HG03139 (cell line): ENCODE measurements around the gene TNFRSF4.

Source experiments
- ATAC-seq: cut with Tn5 transposase; IDR thresholded peaks from one replicate; pipeline ENCODE4 v1.9.1; 2021; ENCODE audit not compliant: unreplicated experiment

Gene TNFRSF4

DNA sequence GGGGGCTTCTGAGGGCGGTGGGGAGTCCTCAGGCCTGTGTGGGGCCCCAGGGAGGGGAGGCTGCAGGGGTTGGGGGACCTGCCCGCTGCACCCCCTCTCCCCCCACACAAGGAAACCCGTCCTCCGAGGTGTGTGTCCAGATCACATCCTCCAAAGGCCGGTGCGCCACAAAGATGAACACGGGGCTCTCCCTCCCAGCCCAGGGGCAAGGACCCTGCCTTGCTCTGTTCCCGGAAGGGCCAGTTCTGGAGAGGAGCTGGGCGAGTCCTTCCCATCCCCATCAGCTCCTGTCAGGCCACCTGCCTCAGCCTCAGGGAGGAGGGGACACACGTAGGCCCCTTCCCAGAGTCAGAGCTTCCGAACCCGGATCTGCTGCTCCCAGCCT lies 42.8 kb downstream of the TNFRSF4 start:
- no peak for ATAC-seq

- no peak for ATAC-seq
Measured at GRCh38 chr1:1170215-1171091, 43.5 kb downstream of the TNFRSF4 start.

- ATAC-seq = no peak
Measured at GRCh38 chr1:1169429-1170214, 44.3 kb downstream of the TNFRSF4 start.

- no peak for ATAC-seq
Measured at GRCh38 chr1:1168451-1169411, 45.2 kb downstream of the TNFRSF4 start.

GRCh38 chr1:1167841-1168450 lies 46.0 kb downstream of the TNFRSF4 start:
- ATAC-seq = no peak

- no peak for ATAC-seq
Measured at GRCh38 chr1:1167398-1167821, 46.5 kb downstream of the TNFRSF4 start.

DNA sequence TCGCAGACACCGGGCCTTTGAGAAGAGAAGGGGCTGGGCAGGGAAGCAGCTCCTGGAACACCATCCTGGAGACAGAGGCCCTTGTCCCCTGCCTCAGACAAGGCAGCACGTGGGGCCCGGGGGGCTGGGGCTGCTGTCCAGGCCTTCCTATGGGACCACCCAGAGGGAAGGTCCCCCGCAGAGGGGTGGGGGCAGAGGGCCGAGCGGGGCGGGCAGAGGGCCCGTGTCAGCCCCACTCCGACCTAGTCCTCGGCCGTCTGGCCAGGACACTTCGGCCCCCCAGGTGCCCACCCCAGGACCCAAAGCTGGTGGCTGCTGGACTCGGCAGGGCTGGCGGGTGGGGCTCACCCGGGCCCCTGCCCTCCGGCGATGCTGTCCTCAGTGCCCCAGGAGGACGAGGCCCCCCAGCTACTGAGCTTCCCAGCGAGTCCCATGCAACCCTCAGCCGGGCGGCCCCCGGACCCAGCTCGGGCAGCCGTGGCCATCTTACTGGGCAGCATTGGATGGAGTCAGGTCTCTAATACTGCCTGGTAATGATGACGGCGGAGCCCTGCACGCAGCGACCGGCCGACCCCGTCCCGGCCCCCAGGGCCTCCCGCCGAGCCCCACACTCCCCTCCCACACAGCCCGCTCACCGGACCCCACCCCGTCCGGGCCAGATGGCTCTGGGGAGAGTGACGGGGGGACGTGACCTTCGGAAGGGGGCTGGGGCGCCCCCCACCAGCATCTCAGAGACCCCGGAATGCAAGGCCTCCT lies 47.1 kb downstream of the TNFRSF4 start:
- ATAC-seq = no peak

GRCh38 chr1:1165900-1166421 lies 48.0 kb downstream of the TNFRSF4 start:
- no peak for ATAC-seq

- no peak for ATAC-seq
Measured at GRCh38 chr1:1165485-1165884, 48.5 kb downstream of the TNFRSF4 start.

DNA sequence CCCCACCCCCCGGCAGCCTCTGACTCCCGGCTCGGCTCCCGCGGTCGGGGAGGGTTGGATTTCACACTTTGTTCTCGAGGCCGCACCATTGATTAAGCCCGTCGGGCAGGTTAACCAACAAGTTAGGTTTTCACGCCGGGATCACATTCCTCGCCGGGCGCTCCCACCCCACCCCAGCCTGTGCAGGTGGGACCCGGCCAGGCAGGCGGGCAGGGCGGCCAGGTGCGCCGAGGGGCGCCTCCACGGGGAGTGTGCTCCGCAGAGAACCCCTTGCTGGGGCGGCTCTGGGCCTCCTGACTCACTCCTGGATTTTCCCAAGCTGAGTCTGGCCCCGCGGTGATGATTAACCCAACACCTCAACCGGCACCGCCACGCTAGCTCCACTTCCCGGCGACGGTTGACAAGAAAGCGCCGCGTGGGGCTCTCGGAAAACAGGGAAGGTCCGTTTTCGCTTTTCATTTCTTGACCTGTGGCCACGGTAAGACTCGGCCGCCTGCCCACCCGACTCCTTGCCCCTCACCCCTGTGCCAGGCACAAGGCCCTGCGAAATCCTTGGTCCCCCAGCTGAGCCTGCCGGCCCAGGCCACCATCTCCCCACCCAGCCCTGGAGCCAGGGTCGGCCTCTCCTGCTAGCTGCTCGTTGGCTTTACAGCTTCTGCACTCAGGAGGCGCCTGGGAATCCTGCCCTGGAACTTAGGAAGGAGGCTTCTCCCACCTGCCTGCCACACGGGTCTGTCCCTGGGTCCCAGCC lies 49.1 kb downstream of the TNFRSF4 start:
- no peak for ATAC-seq

GRCh38 chr1:1164361-1164700 lies 49.6 kb downstream of the TNFRSF4 start:
- no peak for ATAC-seq

GRCh38 chr1:1163538-1164070 lies 50.3 kb downstream of the TNFRSF4 start:
- ATAC-seq = no peak

DNA sequence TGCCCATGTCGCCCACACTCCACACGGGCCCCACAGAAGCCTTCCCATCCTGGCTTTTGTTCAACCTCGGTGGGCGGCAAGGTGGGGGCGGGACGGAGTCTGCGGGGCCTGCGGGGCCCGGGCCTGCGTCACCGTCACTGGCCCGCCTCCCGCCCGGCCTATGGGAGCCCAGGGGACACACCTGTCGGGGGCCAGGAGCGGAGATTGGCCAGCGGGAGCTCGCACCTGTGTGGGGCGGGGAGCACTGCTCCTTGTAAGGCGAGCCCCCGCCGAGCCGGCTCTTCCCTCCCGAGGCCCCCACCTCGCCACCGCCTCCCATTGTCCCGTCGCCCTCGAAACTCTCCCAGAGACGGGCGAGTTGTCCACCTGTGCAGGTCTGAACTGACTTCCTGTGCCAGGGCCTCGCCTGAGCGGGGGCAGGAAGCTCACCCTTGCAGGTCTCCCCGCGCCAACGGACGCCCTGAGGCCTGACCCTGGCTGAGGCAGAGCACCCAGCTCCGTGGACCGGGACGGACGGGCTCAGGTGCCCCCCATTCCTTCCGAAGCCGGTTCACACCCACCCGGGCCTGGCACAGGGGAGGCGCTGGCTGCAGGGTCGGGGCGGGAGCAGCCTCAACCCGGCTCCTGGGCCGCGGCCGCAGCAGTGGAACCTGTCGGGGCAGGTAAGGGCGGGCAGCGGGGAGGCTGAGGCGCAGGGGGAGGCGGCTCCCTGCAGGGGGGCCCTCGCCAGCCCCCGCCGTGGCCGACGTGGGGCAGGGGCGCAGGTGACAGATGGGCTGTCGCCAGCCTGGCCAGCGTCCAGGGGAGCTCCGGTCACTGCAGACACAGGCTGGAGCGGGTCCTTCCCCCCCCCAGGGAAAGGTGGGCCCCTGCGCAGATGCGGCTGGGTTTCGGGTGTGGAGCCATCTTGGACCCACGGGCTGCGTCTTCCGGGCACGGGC lies 51.1 kb downstream of the TNFRSF4 start:
- no peak for ATAC-seq

DNA sequence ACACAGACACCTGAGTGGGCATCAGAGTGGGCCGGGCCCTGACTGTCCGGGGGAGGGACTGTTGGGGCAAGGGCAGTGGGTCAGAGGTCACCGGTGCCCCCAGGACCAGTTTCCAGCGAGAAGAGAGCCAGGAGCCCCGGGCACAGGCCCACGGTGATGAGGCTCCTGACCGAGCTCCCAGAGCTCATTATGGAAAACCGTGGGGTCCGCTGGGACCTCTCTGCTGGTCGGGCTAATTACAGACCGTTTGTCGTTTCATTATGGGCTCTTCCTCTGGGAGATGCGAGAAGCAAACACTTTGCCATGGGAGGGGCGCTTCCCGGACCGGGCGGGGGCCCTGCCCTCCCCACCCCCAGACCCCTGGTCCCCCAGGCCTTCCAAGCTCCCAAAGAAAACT lies 52.3 kb downstream of the TNFRSF4 start:
- ATAC-seq = no peak
